H1 (cell line): ENCODE results near the gene ZNF385B. TPM values are rescaled to one million over a fixed set of nuclear protein-coding genes. Genes with fewer than 3 reads are reported as not detected.

Experiments used
- CTCF ChIA-PET: fragments of 300-600 bp; sonication (Branson Sonifier 250); formaldehyde crosslinking; loops from one replicate; lab custom pipeline; 2021; ENCODE audit not compliant: partially characterized antibody; lab: Charles Lee
- POLR2A ChIA-PET: fragments of 300-600 bp; sonication (Branson Sonifier 250); formaldehyde crosslinking; loops from one replicate; lab custom pipeline; 2021; ENCODE audit warnings: inconsistent platforms; ENCODE audit not compliant: partially characterized antibody; lab: Charles Lee
- DNase-seq, 2 experiments: peaks; one replicate each; pipeline versions ENCODE4 v3.0.0 to v3.0.0-alpha.2; 2010 to 2022; ENCODE audit warnings: low spot score in 2 of 2, low read depth in 1 of 2, mixed read lengths in 1 of 2
- FAIRE-seq: peaks from 2 replicates; lab custom pipeline; 2011; peaks lifted over from hg19 to GRCh38; lab: Jason Lieb, UNC
- H2AFZ ChIP-seq: 2 replicates; pipeline ENCODE4 v1.8.1; 2012; ENCODE audit warnings: low read length, inconsistent platforms
- H2AK5ac ChIP-seq: 2 replicates; pipeline ENCODE4 v1.6.1; 2013; ENCODE audit warnings: low read depth, low read length
- H2BK120ac ChIP-seq: replicated peaks from 2 replicates; pipeline ENCODE3; 2013; ENCODE audit warnings: low read depth, low read length, inconsistent platforms
- H2BK12ac ChIP-seq: 2 replicates; pipeline ENCODE4 v1.6.1; 2013; ENCODE audit warnings: low read depth, low read length
- H2BK15ac ChIP-seq: 2 replicates; pipeline ENCODE4 v1.6.1; 2013; ENCODE audit warnings: low read length
- H2BK20ac ChIP-seq: 2 replicates; pipeline ENCODE4 v1.6.1; 2013; ENCODE audit warnings: low read length
- H2BK5ac ChIP-seq: 2 replicates; pipeline ENCODE4 v1.6.1; 2013; ENCODE audit warnings: low read depth, low read length
- H3K14ac ChIP-seq: 2 replicates; pipeline ENCODE4 v1.6.1; 2013; ENCODE audit warnings: inconsistent platforms; ENCODE audit not compliant: insufficient read length
- H3K18ac ChIP-seq: 2 replicates; pipeline ENCODE4 v1.6.1; 2013; ENCODE audit warnings: low read length; ENCODE audit errors: extremely low read depth
- H3K23ac ChIP-seq: 2 replicates; pipeline ENCODE4 v1.6.1; 2013; ENCODE audit warnings: inconsistent platforms; ENCODE audit not compliant: insufficient read length
- H3K23me2 ChIP-seq: 2 replicates; pipeline ENCODE4 v1.6.1; 2013; ENCODE audit warnings: low read depth, low read length
- H3K27ac ChIP-seq: 2 replicates; pipeline ENCODE4 v1.6.1; 2011; ENCODE audit warnings: low read depth, low read length, inconsistent platforms
- H3K27me3 ChIP-seq, 4 experiments: replicated peaks in 1 of 4; 1 replicate in 1 of 4; 2 replicates in 3 of 4; pipeline versions ENCODE4 v1.6.1 to v1.8.1; 2011 to 2013; ENCODE audit warnings: low read length in 3 of 4, mild to moderate bottlenecking in 3 of 4, inconsistent platforms in 2 of 4, mixed read lengths in 2 of 4, moderate library complexity in 1 of 4; ENCODE audit not compliant: control insufficient read depth in 3 of 4, insufficient read depth in 3 of 4; ENCODE audit errors: extremely low read depth in 1 of 4
- H3K36me3 ChIP-seq, 4 experiments: 2 replicates each; pipeline versions ENCODE4 v1.6.1 to v1.8.1; 2011 to 2013; ENCODE audit warnings: mild to moderate bottlenecking in 4 of 4, low read length in 3 of 4, moderate library complexity in 2 of 4, control low read depth in 1 of 4, inconsistent platforms in 1 of 4; ENCODE audit not compliant: insufficient read depth in 4 of 4, control insufficient read depth in 2 of 4
- H3K4ac ChIP-seq: replicated peaks from 2 replicates; pipeline ENCODE3; 2013; ENCODE audit warnings: low read length, low read depth, mixed read lengths, inconsistent platforms; ENCODE audit not compliant: insufficient read length
- H3K4me1 ChIP-seq, 4 experiments: replicated peaks in 1 of 4; 1 replicate in 1 of 4; 2 replicates in 3 of 4; pipeline versions ENCODE4 v1.6.1 to v1.8.1; 2011 to 2013; ENCODE audit warnings: low read length in 3 of 4, inconsistent platforms in 2 of 4, mixed read lengths in 1 of 4; ENCODE audit not compliant: insufficient read depth in 4 of 4, control insufficient read depth in 3 of 4
- H3K4me2 ChIP-seq, 2 experiments: 2 replicates each; pipeline versions ENCODE4 v1.6.1 to v1.8.1; 2011 to 2013; ENCODE audit warnings: low read depth in 2 of 2, low read length in 2 of 2, control low read depth in 1 of 2, inconsistent platforms in 1 of 2, mild to moderate bottlenecking in 1 of 2; ENCODE audit not compliant: insufficient read depth in 1 of 2
- H3K4me3 ChIP-seq, 4 experiments: fragments of 200-600, 300-600 bp in 1 of 4; sonication (generic), shearing (Covaris generic), sonication (Bioruptor Twin) in 1 of 4; 2 replicates each; pipeline versions ENCODE4 v1.5.1 to v1.8.1; 2011 to 2016; ENCODE audit warnings: low read length in 4 of 4, low read depth in 3 of 4, control low read depth in 2 of 4, inconsistent platforms in 2 of 4, mild to moderate bottlenecking in 2 of 4, mixed read lengths in 1 of 4, moderate library complexity in 1 of 4; ENCODE audit not compliant: insufficient read depth in 2 of 4; ENCODE audit errors: extremely low read depth in 1 of 4
- H3K56ac ChIP-seq: replicated peaks from 2 replicates; pipeline ENCODE3; 2013; ENCODE audit warnings: low read depth, mild to moderate bottlenecking, mixed read lengths, low read length, inconsistent platforms; ENCODE audit not compliant: insufficient read length
- H3K79me1 ChIP-seq: 2 replicates; pipeline ENCODE4 v1.6.1; 2013; ENCODE audit warnings: low read depth, low read length, control low read depth
- H3K79me2 ChIP-seq, 2 experiments: 2 replicates each; pipeline versions ENCODE4 v1.6.1 to v1.8.1; 2012 to 2013; ENCODE audit warnings: low read length in 2 of 2, mild to moderate bottlenecking in 2 of 2, inconsistent platforms in 1 of 2; ENCODE audit not compliant: insufficient read depth in 2 of 2, control insufficient read depth in 1 of 2
- H3K9ac ChIP-seq, 4 experiments: replicated peaks in 1 of 4; 1 replicate in 1 of 4; 2 replicates in 3 of 4; pipeline versions ENCODE4 v1.6.1 to v1.8.1; 2011 to 2013; ENCODE audit warnings: low read depth in 3 of 4, low read length in 3 of 4, control low read depth in 2 of 4, mild to moderate bottlenecking in 2 of 4, moderate library complexity in 2 of 4, inconsistent platforms in 1 of 4; ENCODE audit errors: extremely low read depth in 1 of 4
- H3K9me3 ChIP-seq, 2 experiments: 2 replicates each; pipeline versions ENCODE4 v1.6.1 to v1.8.1; 2012 to 2013; ENCODE audit warnings: mild to moderate bottlenecking in 2 of 2, moderate library complexity in 2 of 2, control low read depth in 1 of 2, inconsistent platforms in 1 of 2, low read depth in 1 of 2, low read length in 1 of 2, mixed read lengths in 1 of 2; ENCODE audit not compliant: insufficient read depth in 2 of 2
- H4K20me1 ChIP-seq, 2 experiments: replicated peaks in 1 of 2; 2 replicates each; pipeline versions ENCODE3 to v1.8.1; 2011 to 2013; ENCODE audit warnings: inconsistent platforms in 2 of 2, low read length in 2 of 2, mild to moderate bottlenecking in 1 of 2; ENCODE audit not compliant: insufficient read depth in 2 of 2, control insufficient read depth in 1 of 2
- H4K5ac ChIP-seq: 2 replicates; pipeline ENCODE4 v1.6.1; 2013; ENCODE audit warnings: low read length, low read depth, mixed read lengths, inconsistent platforms; ENCODE audit not compliant: insufficient read length
- H4K8ac ChIP-seq: 2 replicates; pipeline ENCODE4 v1.8.0; 2013; ENCODE audit warnings: mild to moderate bottlenecking, moderate library complexity, low read length, inconsistent platforms; ENCODE audit not compliant: insufficient read depth; ENCODE audit errors: extremely low read depth
- H4K91ac ChIP-seq: replicated peaks from 2 replicates; pipeline ENCODE3; 2013; ENCODE audit warnings: low read length, mixed read lengths, inconsistent platforms; ENCODE audit not compliant: insufficient read length
- TAF7 ChIP-seq: optimal IDR thresholded peaks from 2 replicates; pipeline ENCODE3; 2011; ENCODE audit warnings: low read depth, mild to moderate bottlenecking, inconsistent platforms, low read length, moderate library complexity, borderline replicate concordance
- WGBS, 2 experiments: shearing (Covaris generic) in 1 of 2; methylation state at CpG; one replicate each; pipeline versions ENCODE4 v1.1.6 to v1.1.7; 2013 to 2015; ENCODE audit warnings: low lambda C conversion rate in 2 of 2, mixed read lengths in 2 of 2, inconsistent platforms in 1 of 2, low coverage in 1 of 2, missing lambda C conversion rate in 1 of 2; ENCODE audit not compliant: insufficient replicate concordance in 2 of 2, insufficient coverage in 1 of 2, insufficient read length in 1 of 2; ENCODE audit errors: extremely low coverage in 1 of 2, missing lambda C conversion rate in 1 of 2; 5-methylcytosine and 5-hydroxymethylcytosine counted together
- polyA plus RNA-seq, 7 experiments: library from polyadenylated mRNA; depleted of rRNA in 3 of 7; stranded (reverse) in 5 of 7; unstranded in 2 of 7; fragments of >200 nt in 5 of 7; fragments of 200-250 nt in 2 of 7; gene quantifications; 1 replicate in 5 of 7; 2 replicates in 1 of 7; 4 replicates in 1 of 7; pipeline versions ENCODE4 v1.2.1 to v1.2.3, GENCODE V29; 2011 to 2013; ENCODE audit warnings: missing spikeins in 2 of 7, mixed read lengths in 2 of 7
- total RNA-seq: library from RNA; stranded (reverse); fragmentation: NEBNext Ultra II Directional; extraction: Animal tissue kit (Norgen Biotek cat#: 25700); gene quantifications from 2 replicates; pipeline ENCODE4 v1.2.1, GENCODE V29; 2021

ZNF385B gene
- total and polyA plus RNA-seq, 2 of the 8 experiments (the other 6 are each of a cell fraction or from before 2014, with no cell fraction given): 1.1 to 3.7 TPM

GRCh38 chr2:179703702-179704101 is 157.7 kb downstream of the ZNF385B start:
- H2AK5ac ChIP-seq: no peak overlapping the region
- no peak overlapping the region for H2BK20ac ChIP-seq
- no peak overlapping the region for H3K9ac ChIP-seq
- POLR2A ChIA-PET: no interaction called here
- no peaks in the 10 kb centered on the region for H4K20me1 ChIP-seq
- no peak overlapping the region for H3K18ac ChIP-seq
- FAIRE-seq: no peak
- H3K56ac ChIP-seq: no peak overlapping the region
- H3K79me1 ChIP-seq: no peaks in the 10 kb centered on the region
- H2BK12ac ChIP-seq: no peak overlapping the region
- H3K9me3 ChIP-seq: no peaks in the 10 kb centered on the region
- no peak for DNase-seq
- no peak overlapping the region for H3K27ac ChIP-seq
- H3K36me3 ChIP-seq: no peaks in the 10 kb centered on the region
- CTCF ChIA-PET: no interaction called here
- H3K4me2 ChIP-seq: no peak overlapping the region
- no peak overlapping the region for H4K5ac ChIP-seq
- no peak overlapping the region for H3K4me3 ChIP-seq
- no peak overlapping the region for H4K8ac ChIP-seq
- no peak overlapping the region for H3K4ac ChIP-seq
- no peak overlapping the region for H4K91ac ChIP-seq
- no peak for TF ChIP-seq TAF7
- TF ChIP-seq, all 59 proteins: peak for 0
- no peak overlapping the region for H3K14ac ChIP-seq
- no peaks in the 10 kb centered on the region for H3K27me3 ChIP-seq
- H3K23me2 ChIP-seq: no peaks in the 10 kb centered on the region
- no peaks in the 10 kb centered on the region for H3K79me2 ChIP-seq
- 72% methylated on average over 1 of the region's 1 CpG; no CpG with 5 or more reads in 1 of the 2 experiments for WGBS, 2 experiments
- H2BK120ac ChIP-seq: no peak overlapping the region
- no peak overlapping the region for H2BK15ac ChIP-seq
- H2AFZ ChIP-seq: no peak overlapping the region
- H3K4me1 ChIP-seq: no peaks in the 10 kb centered on the region; a peak in 1 of 7 replicates
- H3K23ac ChIP-seq: no peak overlapping the region
- no peak overlapping the region for H2BK5ac ChIP-seq
